Measurements from ENCODE around the gene MCC. TPM values are rescaled to one million over a fixed set of nuclear protein-coding genes. Genes with fewer than 3 reads are reported as not detected.

MCC gene
- total RNA-seq, 5 donors from 2014 or later (not counting 1 experiment from before 2014, with no cell fraction given): 2.6 to 8.3 (median 6.3) TPM

DNA sequence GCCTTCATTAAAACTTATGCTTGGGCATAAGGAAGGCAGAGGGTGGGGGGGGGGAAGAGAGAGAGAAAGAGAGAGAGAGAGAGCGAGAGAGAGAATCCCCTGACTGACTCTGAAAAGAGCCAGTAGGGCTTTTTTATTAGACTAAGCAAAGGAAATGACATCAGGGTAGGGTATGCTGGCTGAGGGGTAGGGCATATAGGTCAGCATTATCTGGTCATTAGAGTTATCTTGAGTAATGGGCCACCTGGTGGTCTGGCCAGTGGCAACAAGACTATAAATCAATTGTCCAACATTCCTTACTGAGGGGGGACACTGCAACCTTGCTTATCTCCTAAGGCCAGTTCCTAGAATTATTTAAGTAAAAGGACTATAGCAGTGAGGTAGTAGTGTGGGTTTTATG is 120.7 kb downstream of the MCC start:
- POLR2A ChIA-PET: no interaction called here
- no peaks in the 10 kb centered on the region for H3K9me3 ChIP-seq
- no peak overlapping the region for H3K4me3 Mint-ChIP-seq
- H3K27ac Mint-ChIP-seq: no peak overlapping the region
- H3K4me1 Mint-ChIP-seq: no peaks in the 10 kb centered on the region
- peaks cover 5 to 7% of the 10 kb centered on the region in 2 donors for H3K27me3 Mint-ChIP-seq
- ATAC-seq (replicated peaks in 1 of 4) (no peak), DNase-seq (no peak)
- peaks cover 9 to 19% (median 16%) of the 10 kb centered on the region in 3 donors for H3K9me3 Mint-ChIP-seq
- CTCF ChIA-PET: no interaction called here
- H3K36me3 Mint-ChIP-seq: peaks cover 6% of the 10 kb centered on the region
- H3K27me3 ChIP-seq (replicated peaks in 1 of 2; ENCODE audit: control insufficient read depth in 2 of 2, extremely low read depth in 1 of 2, insufficient read depth in 2 of 2, low read length in 1 of 2): no peaks in the 10 kb centered on the region
- no peaks in the 10 kb centered on the region for H3K36me3 ChIP-seq (ENCODE audit: control insufficient read depth in 2 of 2, extremely low read depth in 1 of 2, insufficient read depth in 1 of 2, low read length in 1 of 2)
- H3K4me1 ChIP-seq (ENCODE audit: control insufficient read depth in 1 of 2, extremely low read depth in 1 of 2, insufficient read depth in 2 of 2, low read length in 2 of 2): no peaks in the 10 kb centered on the region
- no peak overlapping the region for H3K27ac ChIP-seq (ENCODE audit: low read length)
- no CpG with 5 or more reads among the region's 1 CpG for WGBS (ENCODE audit: insufficient coverage)
- H3K4me3 ChIP-seq (ENCODE audit: control insufficient read depth in 1 of 2, extremely low read depth in 1 of 2, low read length in 1 of 2): no peak overlapping the region

- 88% methylated on average over 1 of the region's 1 CpG for WGBS (ENCODE audit: insufficient coverage)
- no peak for ATAC-seq (replicated peaks in 1 of 4)
- H3K27me3 Mint-ChIP-seq: peaks cover 1 to 5% of the 10 kb centered on the region in 2 donors
These were observed 123.8 kb downstream of the MCC start for GRCh38 chr5:113364466-113364865.

DNA sequence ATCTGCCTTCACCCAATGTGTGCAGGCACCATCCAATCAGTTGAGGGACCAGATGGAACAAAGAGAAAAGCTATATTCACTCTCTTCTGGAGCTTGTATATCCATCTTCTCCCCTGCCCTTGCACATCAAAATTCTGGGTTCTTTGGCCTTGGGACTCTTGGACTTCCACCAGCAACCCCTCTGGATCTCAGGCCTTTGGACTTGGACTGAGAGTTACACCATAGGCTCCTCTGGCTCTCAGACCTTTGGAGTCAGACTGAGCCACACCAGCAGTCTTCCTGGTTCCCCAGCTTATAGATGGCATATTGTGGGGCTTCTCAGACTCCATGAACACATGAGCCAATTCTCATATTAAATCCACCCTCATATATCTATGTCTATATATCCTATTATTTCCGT is 126.6 kb downstream of the MCC start:
- Mint-ChIP-seq H3K27ac (no peak overlapping the region), H3K27me3 (no peaks in the 10 kb centered on the region), H3K4me3 (no peak overlapping the region), H3K4me1 (no peaks in the 10 kb centered on the region), H3K36me3 (peaks cover 6% of the 10 kb centered on the region), H3K9me3 (peaks cover 9 to 19% (median 16%) of the 10 kb centered on the region in 3 donors)
- Histone ChIP-seq H3K36me3 (ENCODE audit: control insufficient read depth in 2 of 2, extremely low read depth in 1 of 2, insufficient read depth in 1 of 2, low read length in 1 of 2) (no peaks in the 10 kb centered on the region), H3K9me3 (no peaks in the 10 kb centered on the region), H3K27ac (ENCODE audit: low read length) (no peak overlapping the region), H3K4me3 (ENCODE audit: control insufficient read depth in 1 of 2, extremely low read depth in 1 of 2, low read length in 1 of 2) (no peak overlapping the region), H3K27me3 (replicated peaks in 1 of 2; ENCODE audit: control insufficient read depth in 2 of 2, extremely low read depth in 1 of 2, insufficient read depth in 2 of 2, low read length in 1 of 2) (no peaks in the 10 kb centered on the region), H3K4me1 (ENCODE audit: control insufficient read depth in 1 of 2, extremely low read depth in 1 of 2, insufficient read depth in 2 of 2, low read length in 2 of 2) (no peaks in the 10 kb centered on the region)
- POLR2A ChIA-PET: no interaction called here
- DNase-seq (no peak), ATAC-seq (replicated peaks in 1 of 4) (no peak)
- WGBS (ENCODE audit: insufficient coverage): no CpG with 5 or more reads among the region's 1 CpG
- CTCF ChIA-PET: interaction anchor here (0.6 to 1.2 kb wide), 2 partner anchors 10 to 281 kb away, joined by 3 to 5 read pairs; no protein-coding TSS in a partner anchor

More at GRCh38 chr5:113364466-113364865, 123.8 kb downstream of the MCC start:
- Mint-ChIP-seq H3K4me3 (no peak overlapping the region), H3K4me1 (no peaks in the 10 kb centered on the region), H3K27ac (no peak overlapping the region), H3K9me3 (peaks cover 9 to 19% (median 16%) of the 10 kb centered on the region in 3 donors), H3K36me3 (peaks cover 6% of the 10 kb centered on the region)
- ChIA-PET POLR2A (no interaction called here), CTCF (no interaction called here)
- Histone ChIP-seq H3K36me3 (ENCODE audit: control insufficient read depth in 2 of 2, extremely low read depth in 1 of 2, insufficient read depth in 1 of 2, low read length in 1 of 2) (no peaks in the 10 kb centered on the region), H3K9me3 (no peaks in the 10 kb centered on the region), H3K27ac (ENCODE audit: low read length) (no peak overlapping the region), H3K27me3 (replicated peaks in 1 of 2; ENCODE audit: control insufficient read depth in 2 of 2, extremely low read depth in 1 of 2, insufficient read depth in 2 of 2, low read length in 1 of 2) (no peaks in the 10 kb centered on the region), H3K4me1 (ENCODE audit: control insufficient read depth in 1 of 2, extremely low read depth in 1 of 2, insufficient read depth in 2 of 2, low read length in 2 of 2) (no peaks in the 10 kb centered on the region), H3K4me3 (ENCODE audit: control insufficient read depth in 1 of 2, extremely low read depth in 1 of 2, low read length in 1 of 2) (no peak overlapping the region)
- DNase-seq: no peak

DNA sequence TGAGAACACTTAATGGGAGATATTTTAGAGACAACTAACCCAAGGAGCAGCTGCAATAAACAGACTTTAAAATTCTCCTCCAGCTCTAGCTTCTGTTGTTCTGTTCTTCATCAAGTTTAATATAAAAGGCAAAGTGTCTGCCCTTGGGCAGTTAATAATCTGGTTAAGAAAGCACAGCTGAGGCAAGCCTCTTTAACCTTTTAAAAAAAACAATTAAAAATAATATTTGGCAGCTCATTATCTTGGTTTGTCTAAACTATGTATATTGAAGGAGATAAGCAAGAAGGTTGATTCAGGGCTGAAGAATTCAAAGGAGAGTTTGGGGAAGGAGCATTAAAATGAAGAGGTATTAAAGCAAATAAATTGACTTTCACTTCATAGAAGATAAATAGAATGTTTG is 128.8 kb downstream of the MCC start:
- H3K4me1 Mint-ChIP-seq: no peaks in the 10 kb centered on the region
- no peaks in the 10 kb centered on the region for H3K9me3 ChIP-seq
- DNase-seq (no peak), ATAC-seq (replicated peaks in 1 of 4) (no peak)
- H3K4me3 Mint-ChIP-seq: no peak overlapping the region
- no peaks in the 10 kb centered on the region for H3K4me1 ChIP-seq (ENCODE audit: control insufficient read depth in 1 of 2, extremely low read depth in 1 of 2, insufficient read depth in 2 of 2, low read length in 2 of 2)
- H3K27me3 ChIP-seq (replicated peaks in 1 of 2; ENCODE audit: control insufficient read depth in 2 of 2, extremely low read depth in 1 of 2, insufficient read depth in 2 of 2, low read length in 1 of 2): no peaks in the 10 kb centered on the region
- POLR2A ChIA-PET: no interaction called here
- H3K27ac Mint-ChIP-seq: no peak overlapping the region
- peaks cover 3% of the 10 kb centered on the region for H3K36me3 Mint-ChIP-seq
- H3K9me3 Mint-ChIP-seq: peaks cover 0 to 7% (median 5%) of the 10 kb centered on the region in 3 donors
- no peaks in the 10 kb centered on the region for H3K27me3 Mint-ChIP-seq
- H3K36me3 ChIP-seq (ENCODE audit: control insufficient read depth in 2 of 2, extremely low read depth in 1 of 2, insufficient read depth in 1 of 2, low read length in 1 of 2): no peaks in the 10 kb centered on the region
- CTCF ChIA-PET: interaction anchor here (0.6 to 1.0 kb wide), 3 partner anchors 70 to 283 kb away, joined by 3 read pairs; no protein-coding TSS in a partner anchor
- no peak overlapping the region for H3K4me3 ChIP-seq (ENCODE audit: control insufficient read depth in 1 of 2, extremely low read depth in 1 of 2, low read length in 1 of 2)
- H3K27ac ChIP-seq (ENCODE audit: low read length): no peak overlapping the region

DNA sequence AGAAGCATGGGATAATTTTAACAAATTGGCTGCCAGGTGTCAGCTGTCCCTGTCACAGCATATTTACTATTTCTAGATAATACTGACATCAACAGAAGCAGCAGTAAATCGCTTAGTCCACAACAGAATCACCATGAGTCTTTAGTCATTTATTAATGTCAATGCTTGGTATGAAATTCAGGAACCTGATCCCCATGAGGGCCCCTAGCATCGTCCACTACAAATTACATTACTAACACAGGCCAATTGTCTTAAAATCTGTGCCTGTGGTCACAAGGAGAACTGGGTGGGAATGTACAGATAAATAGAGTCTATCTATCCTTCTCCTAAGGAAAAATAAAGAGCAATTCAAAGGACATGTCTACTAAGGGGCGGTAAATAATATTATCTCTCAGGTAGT is 129.6 kb downstream of the MCC start:
- ChIA-PET POLR2A (no interaction called here), CTCF (interaction anchor here (0.6 to 1.0 kb wide), 3 partner anchors 71 to 282 kb away, joined by 3 read pairs; no protein-coding TSS in a partner anchor)
- Histone ChIP-seq H3K9me3 (no peaks in the 10 kb centered on the region), H3K36me3 (ENCODE audit: control insufficient read depth in 2 of 2, extremely low read depth in 1 of 2, insufficient read depth in 1 of 2, low read length in 1 of 2) (no peaks in the 10 kb centered on the region), H3K27me3 (replicated peaks in 1 of 2; ENCODE audit: control insufficient read depth in 2 of 2, extremely low read depth in 1 of 2, insufficient read depth in 2 of 2, low read length in 1 of 2) (no peaks in the 10 kb centered on the region), H3K27ac (ENCODE audit: low read length) (no peak overlapping the region), H3K4me3 (ENCODE audit: control insufficient read depth in 1 of 2, extremely low read depth in 1 of 2, low read length in 1 of 2) (no peak overlapping the region), H3K4me1 (ENCODE audit: control insufficient read depth in 1 of 2, extremely low read depth in 1 of 2, insufficient read depth in 2 of 2, low read length in 2 of 2) (no peaks in the 10 kb centered on the region)
- no CpG with 5 or more reads among the region's 3 CpGs for WGBS (ENCODE audit: insufficient coverage)
- DNase-seq: no peak
- H3K4me1 Mint-ChIP-seq: no peaks in the 10 kb centered on the region
- no peak for ATAC-seq (replicated peaks in 1 of 4)
- H3K36me3 Mint-ChIP-seq: peaks cover 2% of the 10 kb centered on the region
- peaks cover 0 to 5% (median 3%) of the 10 kb centered on the region in 3 donors for H3K9me3 Mint-ChIP-seq
- H3K27ac Mint-ChIP-seq: no peak overlapping the region
- H3K27me3 Mint-ChIP-seq: no peaks in the 10 kb centered on the region
- no peak overlapping the region for H3K4me3 Mint-ChIP-seq

DNA sequence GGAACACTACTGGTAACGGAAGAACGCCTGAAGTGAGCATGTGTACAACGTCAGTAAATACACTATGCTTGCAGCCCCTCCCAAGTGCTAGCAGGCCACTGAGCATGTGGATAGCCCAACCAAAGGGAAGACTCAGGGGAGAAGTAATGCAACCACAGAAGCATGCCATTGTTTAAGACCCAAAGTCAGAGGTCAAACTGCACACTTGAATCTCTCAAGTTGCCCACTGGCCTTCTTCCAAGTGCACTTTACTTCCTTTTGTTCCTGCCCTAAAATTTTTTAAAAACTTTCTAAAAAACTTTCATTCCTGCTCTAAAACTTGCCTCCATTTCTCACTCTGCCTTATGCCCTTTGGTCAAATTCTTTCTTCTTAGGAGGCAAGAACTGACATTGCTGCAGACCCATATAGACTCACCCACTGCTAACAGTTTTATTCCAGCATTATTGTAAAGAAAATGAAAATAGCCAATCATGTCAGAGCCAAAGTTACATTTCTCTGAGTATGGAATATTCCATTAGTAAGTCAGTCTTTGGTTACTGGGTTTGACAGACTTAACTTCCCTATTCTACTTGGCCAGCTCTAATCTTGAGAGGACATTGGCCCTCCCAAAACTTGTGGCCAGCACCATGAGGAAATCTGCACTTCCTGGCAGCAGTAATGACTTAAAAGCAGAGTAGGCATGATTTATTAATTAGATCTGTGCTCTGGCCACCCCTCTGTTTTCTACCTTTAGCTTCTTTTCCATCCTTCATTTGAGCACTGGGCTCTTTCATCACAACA is 130.4 kb downstream of the MCC start:
- Histone ChIP-seq H3K36me3 (ENCODE audit: control insufficient read depth in 2 of 2, extremely low read depth in 1 of 2, insufficient read depth in 1 of 2, low read length in 1 of 2) (no peaks in the 10 kb centered on the region), H3K27me3 (replicated peaks in 1 of 2; ENCODE audit: control insufficient read depth in 2 of 2, extremely low read depth in 1 of 2, insufficient read depth in 2 of 2, low read length in 1 of 2) (no peaks in the 10 kb centered on the region), H3K27ac (ENCODE audit: low read length) (no peak overlapping the region), H3K9me3 (no peaks in the 10 kb centered on the region), H3K4me1 (ENCODE audit: control insufficient read depth in 1 of 2, extremely low read depth in 1 of 2, insufficient read depth in 2 of 2, low read length in 2 of 2) (no peaks in the 10 kb centered on the region), H3K4me3 (ENCODE audit: control insufficient read depth in 1 of 2, extremely low read depth in 1 of 2, low read length in 1 of 2) (no peak overlapping the region)
- H3K27me3 Mint-ChIP-seq: no peaks in the 10 kb centered on the region
- ChIA-PET CTCF (no interaction called here), POLR2A (no interaction called here)
- H3K27ac Mint-ChIP-seq: no peak overlapping the region
- ATAC-seq (replicated peaks in 1 of 4): no peak
- H3K4me1 Mint-ChIP-seq: no peaks in the 10 kb centered on the region
- H3K36me3 Mint-ChIP-seq: no peaks in the 10 kb centered on the region
- 93% methylated on average over 3 of the region's 3 CpGs for WGBS (ENCODE audit: insufficient coverage)
- H3K4me3 Mint-ChIP-seq: no peak overlapping the region
- no peak for DNase-seq
- no peaks in the 10 kb centered on the region for H3K9me3 Mint-ChIP-seq
